ENCODE data around the gene SLC25A22. TPM values are rescaled to one million over a fixed set of nuclear protein-coding genes. Genes with fewer than 3 reads are reported as not detected.

The SLC25A22 gene
- total and polyA plus RNA-seq, 10 donors = 6.3 to 23.2 (median 14.1) TPM

- H3K4me1 ChIP-seq = peaks cover 49 to 99% (median 78%) of the 10 kb centered on the region in 6 donors
- H3K27ac ChIP-seq = peak overlapping the region in 5 of 8 donors; percentile 63 to 88 (median 86)
- TF ChIP-seq POLR2AphosphoS5 (IDR thresholded peaks at IDR 0.05) = peak in 1 of 3 donors; percentile 4
- TF ChIP-seq POLR2A (IDR thresholded peaks at IDR 0.05) = no peak
- intact Hi-C loops (cut with DNase I; ENCODE audit: low total_unique reads) = no loop called here
- peak overlapping the region in 2 of 8 donors; percentile 55 to 74 for H3K4me3 ChIP-seq
- peaks cover 0 to 47% (median 34%) of the 10 kb centered on the region in 6 donors for H3K36me3 ChIP-seq
- 63 to 88% (median 69%) methylated on average over 6 to 9 of the region's 9 CpGs for WGBS, 5 donors
- H3K27me3 ChIP-seq (replicated peaks in 1 of 7) = peaks cover 0 to 46% (median 22%) of the 10 kb centered on the region in 7 donors
- no peaks in the 10 kb centered on the region for H3K9me3 ChIP-seq
- DNase-seq = no peak
Measured at GRCh38 chr11:826227-826621, 28.1 kb upstream of the SLC25A22 start.

- Histone ChIP-seq H3K36me3 (peaks cover 0 to 49% (median 34%) of the 10 kb centered on the region in 6 donors), H3K4me3 (no peak overlapping the region), H3K4me1 (peaks cover 49 to 99% (median 78%) of the 10 kb centered on the region in 6 donors), H3K9me3 (no peaks in the 10 kb centered on the region), H3K27me3 (replicated peaks in 1 of 7) (peaks cover 0 to 40% (median 19%) of the 10 kb centered on the region in 7 donors), H3K27ac (peak overlapping the region in 3 of 8 donors; percentile 63 to 87 (median 86))
- no peak for DNase-seq
- TF ChIP-seq POLR2A (IDR thresholded peaks at IDR 0.05) = no peak
- TF ChIP-seq POLR2AphosphoS5 (IDR thresholded peaks at IDR 0.05) = peak; percentile 31 to 66 (median 39)
- intact Hi-C loops (cut with DNase I; ENCODE audit: low total_unique reads) = no loop called here
- 74 to 96% (median 82%) methylated on average over 7 to 12 of the region's 12 CpGs for WGBS, 5 donors
Measured at GRCh38 chr11:825366-826226, 27.5 kb upstream of the SLC25A22 start.

- Histone ChIP-seq H3K27ac (no peak overlapping the region), H3K36me3 (peaks cover 0 to 49% (median 34%) of the 10 kb centered on the region in 6 donors), H3K9me3 (no peaks in the 10 kb centered on the region), H3K27me3 (replicated peaks in 1 of 7) (peaks cover 0 to 33% (median 13%) of the 10 kb centered on the region in 7 donors), H3K4me3 (no peak overlapping the region), H3K4me1 (peaks cover 48 to 98% (median 77%) of the 10 kb centered on the region in 6 donors)
- no peak for TF ChIP-seq CTCF (IDR thresholded peaks at IDR 0.05 in 8 of 11, conservative IDR thresholded peaks at IDR 0.05 in 3 of 11)
- WGBS, 5 donors = 85 to 89% (median 87%) methylated on average over 11 of the region's 11 CpGs
- no peak for DNase-seq
- intact Hi-C loops (cut with DNase I; ENCODE audit: low total_unique reads) = no loop called here
Measured at GRCh38 chr11:824942-825341, 26.9 kb upstream of the SLC25A22 start.

- 86 to 96% (median 92%) methylated on average over 34 to 59 of the region's 59 CpGs for WGBS, 5 donors
- no peaks in the 10 kb centered on the region for H3K9me3 ChIP-seq
- TF ChIP-seq POLR2A (IDR thresholded peaks at IDR 0.05) (no peak), POLR2AphosphoS5 (IDR thresholded peaks at IDR 0.05) (peak in 2 of 3 donors; percentile 6 to 22)
- H3K27me3 ChIP-seq (replicated peaks in 1 of 7) = peaks cover 0 to 28% (median 7%) of the 10 kb centered on the region in 7 donors
- H3K4me3 ChIP-seq = no peak overlapping the region
- peak; percentile 80 for DNase-seq
- intact Hi-C loops (cut with DNase I; ENCODE audit: low total_unique reads) = no loop called here
- H3K4me1 ChIP-seq = peaks cover 42 to 93% (median 73%) of the 10 kb centered on the region in 6 donors
- H3K36me3 ChIP-seq = peaks cover 0 to 49% (median 34%) of the 10 kb centered on the region in 6 donors
- H3K27ac ChIP-seq = no peak overlapping the region
Measured at GRCh38 chr11:824292-824880, 26.3 kb upstream of the SLC25A22 start.

- DNase-seq = peak; percentile 77
- 86 to 96% (median 93%) methylated on average over 34 to 53 of the region's 53 CpGs for WGBS, 5 donors
Measured at GRCh38 chr11:823441-824291, 25.6 kb upstream of the SLC25A22 start.

More at GRCh38 chr11:823441-824291, 25.6 kb upstream of the SLC25A22 start:
- Histone ChIP-seq H3K9me3 (no peaks in the 10 kb centered on the region), H3K36me3 (peaks cover 0 to 49% (median 34%) of the 10 kb centered on the region in 6 donors), H3K4me3 (no peak overlapping the region), H3K4me1 (peaks cover 35 to 91% (median 71%) of the 10 kb centered on the region in 6 donors), H3K27me3 (replicated peaks in 1 of 7) (peaks cover 0 to 20% (median 0%) of the 10 kb centered on the region in 7 donors), H3K27ac (no peak overlapping the region)
- TF ChIP-seq POLR2AphosphoS5 (IDR thresholded peaks at IDR 0.05) (peak in 2 of 3 donors; percentile 1 to 45), CTCF (IDR thresholded peaks at IDR 0.05 in 8 of 11, conservative IDR thresholded peaks at IDR 0.05 in 3 of 11) (no peak), POLR2A (IDR thresholded peaks at IDR 0.05) (no peak)
- intact Hi-C loops (cut with DNase I; ENCODE audit: low total_unique reads) = no loop called here

All from spleen (tissue), 11 donors.